NCI-H1092 treated with DMSO at 0.1 percent for 48 hours (cell line): Measurements from ENCODE around the gene PRR33.

Source experiments
- DNase-seq: peaks from one replicate; lab custom pipeline; 2025; lab: John Stamatoyannopoulos, UW

The PRR33 gene

GRCh38 chr11:1927848-1928469 is 36.3 kb upstream of the PRR33 start:
- DNase-seq: no peak

DNA sequence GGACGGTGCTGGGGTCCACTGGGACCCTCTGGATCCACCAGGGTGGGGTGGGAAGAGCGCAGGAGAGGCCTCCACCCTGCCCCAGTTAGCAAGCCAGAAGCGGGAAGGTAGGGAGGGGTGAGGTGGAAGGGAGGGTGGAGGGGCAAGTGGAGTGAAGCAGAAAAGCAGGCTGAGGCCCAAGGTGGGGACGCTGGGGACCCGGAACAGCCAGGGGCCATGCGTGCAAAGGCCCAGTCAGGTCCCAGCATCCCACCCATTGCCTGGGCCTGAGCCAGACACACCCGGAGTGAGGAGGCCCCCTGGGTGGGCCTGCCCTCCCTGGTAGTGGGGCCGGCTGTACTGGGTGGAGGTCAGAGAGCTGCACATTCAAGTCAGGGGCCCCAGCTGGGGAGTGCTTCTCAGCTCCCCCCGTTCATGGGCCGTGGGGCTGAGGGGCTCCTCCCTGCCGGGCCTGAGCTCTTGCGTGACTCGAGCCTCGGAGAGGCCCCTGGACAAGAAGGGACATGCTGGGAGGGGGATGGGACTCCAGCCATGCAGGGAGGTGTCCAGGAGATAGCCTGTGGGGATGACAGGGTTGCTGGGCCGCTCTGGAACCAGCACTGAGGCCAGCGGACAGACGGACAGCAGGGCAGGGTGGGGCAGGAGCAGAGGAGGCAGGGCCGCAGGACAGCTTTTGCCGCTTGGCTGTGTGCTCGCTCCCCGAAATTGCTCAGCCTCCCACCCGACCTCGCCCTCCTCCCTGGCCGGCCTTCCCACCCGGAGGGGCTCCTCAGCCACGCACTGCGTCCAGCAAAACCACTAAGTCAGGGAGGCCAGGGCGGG is 35.5 kb upstream of the PRR33 start:
- DNase-seq: no peak

GRCh38 chr11:1926156-1927025 is 34.7 kb upstream of the PRR33 start:
- no peak for DNase-seq

DNA sequence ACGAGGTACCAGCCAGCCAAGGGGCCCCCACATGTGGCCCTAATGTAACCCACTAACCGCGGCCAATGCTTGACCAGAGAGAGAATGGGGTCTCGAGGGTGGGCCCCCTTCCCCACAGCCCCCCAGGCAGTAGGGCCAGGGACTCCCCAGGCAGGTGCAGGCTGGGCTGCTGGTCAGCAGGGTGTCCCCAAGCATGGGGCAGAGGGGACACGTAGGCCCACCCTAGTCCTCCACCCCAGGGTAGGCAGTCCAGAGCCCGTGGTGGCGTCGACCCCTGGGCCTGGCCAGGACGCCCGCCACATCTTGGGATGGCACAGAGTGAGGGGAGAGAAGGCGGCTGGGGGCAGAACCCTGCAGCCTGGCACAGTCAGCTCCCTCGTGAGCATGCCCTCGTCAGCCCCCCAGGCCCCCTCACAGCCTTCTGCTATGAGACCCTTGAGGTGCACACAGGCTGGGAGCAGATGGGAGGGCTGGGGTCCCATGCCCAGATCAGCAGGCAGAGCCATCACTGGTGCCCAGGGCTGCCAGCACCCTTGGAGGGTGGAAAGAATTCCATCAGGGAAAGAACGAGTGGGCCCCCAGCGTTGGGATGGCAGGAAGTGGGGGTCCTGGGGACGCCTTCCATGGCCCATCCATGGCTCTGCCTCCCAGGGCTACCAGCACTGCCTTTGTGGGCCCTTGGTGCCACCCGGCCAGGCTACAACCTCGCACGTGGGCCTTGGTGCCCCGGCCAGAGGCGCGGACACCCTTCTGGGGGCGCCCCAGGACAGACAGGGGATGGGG is 33.9 kb upstream of the PRR33 start:
- no peak for DNase-seq

DNA sequence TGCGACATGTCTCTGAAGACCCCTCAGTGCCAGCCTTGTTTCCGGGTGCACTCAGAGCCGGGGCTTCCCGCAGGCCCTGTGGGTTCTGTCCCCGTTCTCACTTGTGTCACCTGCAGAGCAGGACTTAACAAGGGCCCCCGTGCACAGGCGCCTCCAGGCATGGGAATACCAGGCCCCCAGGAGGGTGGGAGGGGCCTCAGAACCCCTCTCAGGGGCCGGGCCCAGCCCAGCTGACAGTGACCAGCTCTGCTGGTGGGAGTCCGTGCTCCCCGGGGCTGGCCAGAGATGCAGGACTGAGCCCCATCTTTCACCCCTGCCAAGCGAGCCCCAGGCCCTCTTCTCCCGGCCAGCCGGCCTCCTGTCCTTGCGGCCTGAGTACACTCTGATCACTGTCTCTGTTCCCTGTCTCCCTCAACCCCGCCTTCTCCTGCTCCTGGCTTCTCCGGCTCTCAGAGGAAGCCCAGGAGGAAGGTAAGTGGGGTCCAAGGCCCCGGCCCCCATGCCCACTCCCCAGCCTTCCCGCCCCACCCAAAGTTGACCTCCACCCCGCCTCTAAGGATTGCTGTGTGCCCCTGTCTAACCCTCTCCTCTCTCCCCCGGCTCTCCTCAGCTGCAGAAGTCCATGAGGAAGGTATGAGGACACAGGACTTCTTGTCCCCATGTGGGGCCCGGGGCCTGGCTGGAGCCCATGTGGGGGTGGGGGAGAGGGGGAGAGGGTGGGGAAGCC is 33.1 kb upstream of the PRR33 start:
- DNase-seq: no peak

GRCh38 chr11:1924181-1924580 is 32.5 kb upstream of the PRR33 start:
- DNase-seq: no peak

DNA sequence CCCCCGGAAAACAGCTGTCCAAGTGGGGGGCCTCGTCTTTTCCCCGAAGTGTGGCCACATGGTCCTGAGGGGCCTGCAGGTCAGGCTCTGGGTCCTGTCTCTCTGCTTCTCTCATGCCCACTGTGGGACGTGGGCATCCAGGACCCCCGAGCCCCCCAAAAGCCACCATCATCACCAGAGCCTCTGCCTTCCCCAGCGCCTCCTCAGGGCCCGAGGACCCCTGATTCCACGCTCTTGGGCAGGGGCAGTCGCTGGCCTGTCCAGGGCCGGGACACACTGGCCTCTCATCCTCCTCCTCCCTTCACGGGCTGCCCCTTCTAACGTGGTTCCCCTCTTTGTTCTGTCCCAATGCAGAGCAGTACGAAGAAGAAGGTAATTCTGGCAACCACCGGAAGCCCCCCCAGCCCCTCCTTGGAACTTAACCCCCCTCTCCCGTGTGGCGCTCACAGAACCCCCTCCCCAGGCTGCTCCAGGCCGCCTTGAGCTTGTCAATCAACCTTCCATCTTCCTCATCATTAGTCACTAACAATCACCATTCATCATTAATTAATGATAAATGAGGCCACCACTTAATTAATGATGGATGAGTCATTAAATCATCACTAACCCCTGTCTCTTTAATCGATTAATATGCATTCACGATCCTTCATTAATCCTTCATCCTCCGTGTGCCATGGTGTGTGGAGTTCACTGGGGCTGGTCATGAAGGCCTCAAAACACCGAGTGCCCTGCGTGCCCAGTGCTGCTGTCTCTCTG is 31.7 kb upstream of the PRR33 start:
- no peak for DNase-seq

DNA sequence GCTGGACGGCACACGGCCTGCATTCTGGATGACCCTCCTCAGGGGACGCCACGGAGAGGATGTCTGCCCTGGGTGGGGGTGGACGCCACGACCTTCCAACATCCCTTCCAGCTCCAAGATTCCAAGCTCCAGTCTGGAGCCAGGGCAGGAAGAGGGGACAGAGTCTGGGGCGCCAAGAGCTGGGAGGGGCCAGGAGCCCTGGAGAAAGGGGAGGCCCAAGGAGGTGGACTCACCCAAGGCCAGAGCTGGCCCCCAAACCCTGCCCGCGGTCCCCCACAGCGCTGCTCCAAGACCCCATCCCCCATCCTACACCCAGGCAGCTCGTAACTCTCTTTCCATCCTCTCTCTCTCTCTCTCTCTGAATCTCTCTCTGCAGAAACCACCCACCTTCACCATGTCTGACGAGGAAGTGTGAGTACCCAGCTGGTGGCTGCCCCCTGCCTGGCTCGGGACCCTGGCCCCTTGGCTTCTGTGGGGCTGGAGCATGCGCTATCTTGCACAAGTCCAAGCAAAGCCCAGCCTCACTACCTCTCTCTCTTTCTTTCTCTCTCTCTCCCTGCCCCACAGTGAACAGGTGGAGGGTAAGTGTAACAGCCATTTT is 30.9 kb upstream of the PRR33 start:
- no peak for DNase-seq

GRCh38 chr11:1921574-1922141 is 30.0 kb upstream of the PRR33 start:
- DNase-seq: no peak

GRCh38 chr11:1920909-1921573 is 29.3 kb upstream of the PRR33 start:
- DNase-seq: no peak

DNA sequence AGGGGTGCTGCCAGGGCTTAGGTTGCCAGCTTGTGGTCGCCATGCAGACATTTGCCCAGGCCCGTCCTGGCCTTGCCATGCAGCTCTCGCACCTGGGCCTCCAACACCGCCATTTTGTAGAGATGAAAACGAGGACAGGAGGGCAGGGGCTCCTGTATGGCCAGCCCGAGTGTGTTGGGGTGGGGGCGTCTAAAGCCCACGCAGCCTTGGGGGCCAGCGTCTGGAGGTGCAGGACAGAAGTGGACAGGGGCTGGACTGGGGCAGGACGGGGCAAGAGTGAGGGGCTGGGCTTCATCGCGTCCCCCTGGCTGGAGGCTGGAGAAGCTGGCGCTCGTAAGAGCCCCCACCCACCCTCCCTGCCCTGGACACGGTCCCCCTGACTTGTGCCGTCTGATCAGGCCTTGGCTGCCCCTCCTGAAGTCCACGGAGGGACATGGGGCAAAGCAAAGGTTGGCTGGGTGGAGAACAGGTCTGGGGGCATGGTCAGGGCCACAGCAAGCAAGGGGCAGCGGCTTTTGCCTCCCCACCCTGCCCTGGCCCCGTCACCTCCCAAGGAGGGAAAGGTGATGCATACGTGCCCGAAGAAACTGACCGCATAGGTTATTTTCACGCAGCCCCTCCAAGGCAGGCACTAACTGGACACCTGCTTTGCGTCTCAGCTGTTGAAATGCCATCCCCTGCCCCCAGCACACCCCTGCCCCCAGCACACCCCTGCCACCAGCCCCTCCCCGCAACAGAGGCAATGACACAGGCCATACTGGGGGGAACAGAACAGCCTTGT is 28.6 kb upstream of the PRR33 start:
- no peak for DNase-seq

DNA sequence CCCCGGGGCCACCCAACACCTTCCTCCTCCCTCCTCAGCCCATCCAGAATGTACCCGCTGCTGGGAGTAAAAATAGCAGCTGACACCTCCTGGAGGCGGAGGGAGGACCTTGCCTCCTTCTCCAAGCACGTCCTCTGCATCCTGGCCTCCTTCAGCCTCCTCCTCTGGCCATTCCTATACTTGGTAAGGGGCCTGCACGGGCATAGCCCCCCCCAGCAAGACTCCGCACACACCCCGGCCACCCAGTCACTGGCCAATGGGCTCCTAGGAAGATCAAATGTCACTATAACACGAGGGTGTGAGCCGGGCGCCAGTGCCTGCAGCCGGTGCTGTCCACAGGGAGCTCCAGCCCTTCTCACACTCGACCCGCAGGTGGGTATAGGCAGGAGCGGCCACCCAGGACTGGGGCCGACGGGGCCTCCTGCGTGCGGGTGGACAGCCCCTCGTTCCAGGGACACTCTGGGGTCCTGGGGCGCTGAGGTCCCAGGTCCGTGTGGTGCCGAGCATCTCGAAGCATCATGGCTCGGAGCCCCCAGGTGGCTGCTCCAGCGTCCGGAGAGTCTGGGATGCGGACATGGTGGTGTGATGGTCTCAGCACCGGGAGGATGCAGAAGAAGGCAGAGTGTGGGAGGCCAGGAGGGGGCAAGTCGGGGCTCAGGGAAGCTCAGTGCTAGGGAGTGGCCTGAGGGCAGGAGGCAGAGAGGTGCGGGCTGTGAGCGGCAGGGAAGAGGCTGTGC is 27.9 kb upstream of the PRR33 start, which contains the start of gene TNNT3:
TNNT3 (plus strand) TSS at position 313 of the 737 bp plus-strand sequence. CDS start 3,172 bp downstream, outside the sequence.
- no peak for DNase-seq

GRCh38 chr11:1918436-1919315 is 27.0 kb upstream of the PRR33 start:
- no peak for DNase-seq

DNA sequence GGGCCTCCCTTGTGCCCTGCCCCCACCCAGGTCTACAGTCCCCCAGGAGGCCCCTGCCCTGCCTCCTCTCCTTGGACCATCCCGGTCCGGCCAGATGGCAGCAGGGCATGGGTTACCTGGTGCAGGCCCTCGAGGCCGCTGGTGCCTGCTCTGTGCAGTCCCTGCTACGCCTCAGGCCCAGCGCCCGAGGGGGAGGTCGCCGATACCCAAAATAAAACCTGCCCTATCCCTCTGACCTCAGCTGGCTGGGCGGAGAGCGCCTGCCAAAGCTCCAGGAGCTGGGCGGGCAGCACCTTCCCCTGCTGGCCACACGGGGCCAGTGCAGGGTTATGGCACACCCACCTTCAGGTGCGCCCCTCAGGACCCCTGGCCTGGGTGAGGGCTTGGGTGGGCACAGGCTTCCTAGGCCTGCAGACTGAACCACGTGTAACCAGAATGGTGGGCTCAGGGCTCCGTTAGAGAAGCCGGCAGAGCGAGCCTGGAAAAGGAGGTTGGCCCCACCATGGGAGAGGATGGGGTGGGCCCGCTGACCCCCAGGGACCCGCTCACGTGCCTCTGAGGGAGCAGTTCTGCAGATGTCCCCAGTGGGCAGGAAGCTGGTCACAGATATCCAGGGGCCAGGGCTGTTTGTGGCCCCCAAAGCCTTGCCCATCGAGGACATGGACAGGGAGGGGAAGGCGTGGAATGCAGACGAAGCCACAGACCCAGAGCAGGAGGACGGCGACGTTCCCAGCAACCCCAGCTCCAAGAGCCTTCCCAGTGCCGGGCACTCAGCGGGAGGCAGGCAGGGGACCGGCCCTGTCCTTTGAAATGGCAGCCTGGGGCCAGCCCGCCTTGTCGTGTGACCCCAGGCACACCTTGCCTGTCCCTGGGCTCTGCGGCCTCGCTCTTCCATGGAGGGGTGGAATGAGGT is 26.1 kb upstream of the PRR33 start:
- no peak for DNase-seq

GRCh38 chr11:1916986-1917522 is 25.4 kb upstream of the PRR33 start:
- no peak for DNase-seq
